Measurements from ENCODE around the gene GPX2. TPM values are rescaled to one million over a fixed set of nuclear protein-coding genes. Genes with fewer than 3 reads are reported as not detected.

The GPX2 gene
- total and polyA plus RNA-seq, 4 donors = 6.9 to 1,067 (median 325) TPM

DNA sequence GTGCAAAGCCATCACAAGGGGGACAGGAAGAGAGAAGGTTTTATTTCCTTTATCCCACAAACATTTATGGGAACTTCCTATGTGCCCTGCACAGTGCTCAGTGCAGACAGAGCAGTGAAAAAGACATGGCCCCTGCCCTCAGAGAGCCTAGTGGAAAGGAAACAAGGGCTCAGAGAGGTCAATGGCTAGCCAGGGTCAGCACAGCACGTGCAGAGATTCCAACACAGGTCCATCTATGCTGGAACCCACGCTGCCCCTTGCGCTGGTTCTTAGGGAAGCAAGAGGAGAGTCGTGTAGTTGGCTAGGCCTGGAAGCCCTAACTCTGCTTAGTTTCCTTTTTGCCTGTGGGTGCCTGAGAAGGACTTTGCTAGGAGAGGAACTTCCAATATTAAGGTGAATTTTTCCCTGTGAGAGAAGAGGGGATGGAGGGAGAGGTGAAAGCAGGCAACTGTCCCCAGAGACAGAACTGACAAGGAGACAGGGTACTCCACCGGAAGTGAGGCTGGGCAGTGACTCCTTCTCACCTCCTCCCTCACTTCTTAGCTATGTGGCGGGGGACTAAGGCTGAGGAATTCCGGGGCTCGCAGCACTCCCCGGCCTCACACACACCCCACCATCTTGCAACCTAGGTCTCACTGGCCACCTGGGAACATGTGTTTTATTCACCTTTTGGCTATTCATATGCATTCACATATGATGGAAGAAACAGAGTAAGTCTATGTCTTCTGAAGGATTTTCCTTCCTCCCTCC, 12.1 kb upstream of the GPX2 start:
- H3K9me3 ChIP-seq (ENCODE audit: control insufficient read depth in 4 of 4, low read length in 3 of 4) = no peaks in the 10 kb centered on the region
- no peaks in the 10 kb centered on the region for H3K4me1 ChIP-seq (ENCODE audit: control insufficient read depth in 4 of 4, insufficient read depth in 4 of 4, low read length in 3 of 4)
- TF ChIP-seq HNF4G (IDR thresholded peaks at IDR 0.05) = no peak
- TF ChIP-seq FOXA1 (IDR thresholded peaks at IDR 0.05) = no peak
- TF ChIP-seq, protein P1, sequence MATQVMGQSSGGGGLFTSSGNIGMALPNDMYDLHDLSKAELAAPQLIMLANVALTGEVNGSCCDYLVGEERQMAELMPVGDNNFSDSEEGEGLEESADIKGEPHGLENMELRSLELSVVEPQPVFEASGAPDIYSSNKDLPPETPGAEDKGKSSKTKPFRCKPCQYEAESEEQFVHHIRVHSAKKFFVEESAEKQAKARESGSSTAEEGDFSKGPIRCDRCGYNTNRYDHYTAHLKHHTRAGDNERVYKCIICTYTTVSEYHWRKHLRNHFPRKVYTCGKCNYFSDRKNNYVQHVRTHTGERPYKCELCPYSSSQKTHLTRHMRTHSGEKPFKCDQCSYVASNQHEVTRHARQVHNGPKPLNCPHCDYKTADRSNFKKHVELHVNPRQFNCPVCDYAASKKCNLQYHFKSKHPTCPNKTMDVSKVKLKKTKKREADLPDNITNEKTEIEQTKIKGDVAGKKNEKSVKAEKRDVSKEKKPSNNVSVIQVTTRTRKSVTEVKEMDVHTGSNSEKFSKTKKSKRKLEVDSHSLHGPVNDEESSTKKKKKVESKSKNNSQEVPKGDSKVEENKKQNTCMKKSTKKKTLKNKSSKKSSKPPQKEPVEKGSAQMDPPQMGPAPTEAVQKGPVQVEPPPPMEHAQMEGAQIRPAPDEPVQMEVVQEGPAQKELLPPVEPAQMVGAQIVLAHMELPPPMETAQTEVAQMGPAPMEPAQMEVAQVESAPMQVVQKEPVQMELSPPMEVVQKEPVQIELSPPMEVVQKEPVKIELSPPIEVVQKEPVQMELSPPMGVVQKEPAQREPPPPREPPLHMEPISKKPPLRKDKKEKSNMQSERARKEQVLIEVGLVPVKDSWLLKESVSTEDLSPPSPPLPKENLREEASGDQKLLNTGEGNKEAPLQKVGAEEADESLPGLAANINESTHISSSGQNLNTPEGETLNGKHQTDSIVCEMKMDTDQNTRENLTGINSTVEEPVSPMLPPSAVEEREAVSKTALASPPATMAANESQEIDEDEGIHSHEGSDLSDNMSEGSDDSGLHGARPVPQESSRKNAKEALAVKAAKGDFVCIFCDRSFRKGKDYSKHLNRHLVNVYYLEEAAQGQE (IDR thresholded peaks at IDR 0.05) = no peak
- TF ChIP-seq GABPA (IDR thresholded peaks at IDR 0.05 in 1 of 2, conservative IDR thresholded peaks at IDR 0.05 in 1 of 2) = no peak
- TF ChIP-seq, protein P2, sequence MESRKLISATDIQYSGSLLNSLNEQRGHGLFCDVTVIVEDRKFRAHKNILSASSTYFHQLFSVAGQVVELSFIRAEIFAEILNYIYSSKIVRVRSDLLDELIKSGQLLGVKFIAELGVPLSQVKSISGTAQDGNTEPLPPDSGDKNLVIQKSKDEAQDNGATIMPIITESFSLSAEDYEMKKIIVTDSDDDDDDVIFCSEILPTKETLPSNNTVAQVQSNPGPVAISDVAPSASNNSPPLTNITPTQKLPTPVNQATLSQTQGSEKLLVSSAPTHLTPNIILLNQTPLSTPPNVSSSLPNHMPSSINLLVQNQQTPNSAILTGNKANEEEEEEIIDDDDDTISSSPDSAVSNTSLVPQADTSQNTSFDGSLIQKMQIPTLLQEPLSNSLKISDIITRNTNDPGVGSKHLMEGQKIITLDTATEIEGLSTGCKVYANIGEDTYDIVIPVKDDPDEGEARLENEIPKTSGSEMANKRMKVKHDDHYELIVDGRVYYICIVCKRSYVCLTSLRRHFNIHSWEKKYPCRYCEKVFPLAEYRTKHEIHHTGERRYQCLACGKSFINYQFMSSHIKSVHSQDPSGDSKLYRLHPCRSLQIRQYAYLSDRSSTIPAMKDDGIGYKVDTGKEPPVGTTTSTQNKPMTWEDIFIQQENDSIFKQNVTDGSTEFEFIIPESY (IDR thresholded peaks at IDR 0.05) = no peak
- TF ChIP-seq YY1 (IDR thresholded peaks at IDR 0.05) = no peak
- no peak for TF ChIP-seq RAD21 (IDR thresholded peaks at IDR 0.05)
- TF ChIP-seq FOXA2 (IDR thresholded peaks at IDR 0.05) = no peak
- TF ChIP-seq EGR1 (IDR thresholded peaks at IDR 0.05; ENCODE audit: low read depth in 2 of 2) = no peak
- no peak for TF ChIP-seq JUND (IDR thresholded peaks at IDR 0.05)
- TF ChIP-seq, protein P3, sequence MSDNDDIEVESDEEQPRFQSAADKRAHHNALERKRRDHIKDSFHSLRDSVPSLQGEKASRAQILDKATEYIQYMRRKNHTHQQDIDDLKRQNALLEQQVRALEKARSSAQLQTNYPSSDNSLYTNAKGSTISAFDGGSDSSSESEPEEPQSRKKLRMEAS (IDR thresholded peaks at IDR 0.05) = no peak
- no peak for TF ChIP-seq HNF4A (conservative IDR thresholded peaks at IDR 0.05)
- no peak for TF ChIP-seq SP1 (IDR thresholded peaks at IDR 0.05)
- TF ChIP-seq, protein P4, sequence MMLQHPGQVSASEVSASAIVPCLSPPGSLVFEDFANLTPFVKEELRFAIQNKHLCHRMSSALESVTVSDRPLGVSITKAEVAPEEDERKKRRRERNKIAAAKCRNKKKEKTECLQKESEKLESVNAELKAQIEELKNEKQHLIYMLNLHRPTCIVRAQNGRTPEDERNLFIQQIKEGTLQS (IDR thresholded peaks at IDR 0.05) = no peak
- TF ChIP-seq, protein P5, sequence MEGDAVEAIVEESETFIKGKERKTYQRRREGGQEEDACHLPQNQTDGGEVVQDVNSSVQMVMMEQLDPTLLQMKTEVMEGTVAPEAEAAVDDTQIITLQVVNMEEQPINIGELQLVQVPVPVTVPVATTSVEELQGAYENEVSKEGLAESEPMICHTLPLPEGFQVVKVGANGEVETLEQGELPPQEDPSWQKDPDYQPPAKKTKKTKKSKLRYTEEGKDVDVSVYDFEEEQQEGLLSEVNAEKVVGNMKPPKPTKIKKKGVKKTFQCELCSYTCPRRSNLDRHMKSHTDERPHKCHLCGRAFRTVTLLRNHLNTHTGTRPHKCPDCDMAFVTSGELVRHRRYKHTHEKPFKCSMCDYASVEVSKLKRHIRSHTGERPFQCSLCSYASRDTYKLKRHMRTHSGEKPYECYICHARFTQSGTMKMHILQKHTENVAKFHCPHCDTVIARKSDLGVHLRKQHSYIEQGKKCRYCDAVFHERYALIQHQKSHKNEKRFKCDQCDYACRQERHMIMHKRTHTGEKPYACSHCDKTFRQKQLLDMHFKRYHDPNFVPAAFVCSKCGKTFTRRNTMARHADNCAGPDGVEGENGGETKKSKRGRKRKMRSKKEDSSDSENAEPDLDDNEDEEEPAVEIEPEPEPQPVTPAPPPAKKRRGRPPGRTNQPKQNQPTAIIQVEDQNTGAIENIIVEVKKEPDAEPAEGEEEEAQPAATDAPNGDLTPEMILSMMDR (IDR thresholded peaks at IDR 0.05; ENCODE audit: low read depth, low read length, missing input control) = no peak
- no peak for TF ChIP-seq NR2F2 (IDR thresholded peaks at IDR 0.05)
- TF ChIP-seq RXRA (IDR thresholded peaks at IDR 0.05) = no peak
- no peak for TF ChIP-seq TAF1 (conservative IDR thresholded peaks at IDR 0.05)
- H3K27ac ChIP-seq (ENCODE audit: low read depth in 1 of 2, low read length in 2 of 2) = no peak overlapping the region
- no peaks in the 10 kb centered on the region for H3K27me3 ChIP-seq (ENCODE audit: control insufficient read depth in 4 of 4, insufficient read depth in 4 of 4, low read length in 3 of 4)
- 98% methylated on average over 9 of the region's 9 CpGs for WGBS
- H3K4me3 ChIP-seq (ENCODE audit: low read depth in 1 of 3, low read length in 3 of 3) = no peak overlapping the region
- no peak for DNase-seq (ENCODE audit: low spot score)
- H3K36me3 ChIP-seq (ENCODE audit: control insufficient read depth in 4 of 4, insufficient read depth in 3 of 4, low read depth in 1 of 4, low read length in 3 of 4) = peaks cover 0 to 2% (median 0%) of the 10 kb centered on the region in 4 donors
- no peak overlapping the region for H3K9ac ChIP-seq (ENCODE audit: low read depth in 1 of 2, low read length in 2 of 2)
